Endothelial cell of umbilical vein (primary cell): Measurements from ENCODE around the gene EIF2AK3.

Source experiments
- CTCF ChIP-seq, 2 donors: IDR thresholded peaks; 1 replicate in 1 of 2; 2 replicates in 1 of 2; pipeline ENCODE4 v1.5.1; 2011; ENCODE audit warnings: low read length in 2 of 2, mild to moderate bottlenecking in 2 of 2, moderate library complexity in 2 of 2, control low read depth in 1 of 2, inconsistent platforms in 1 of 2, low read depth in 1 of 2; ENCODE audit not compliant: insufficient read depth in 1 of 2; ENCODE audit errors: extremely low read depth in 1 of 2
- EZH2 ChIP-seq: IDR thresholded peaks from 2 replicates; pipeline ENCODE4 v1.6.1; 2012; ENCODE audit warnings: borderline replicate concordance, low read depth, mild to moderate bottlenecking, moderate library complexity, low read length, inconsistent platforms; ENCODE audit not compliant: severe bottlenecking
- FOS ChIP-seq: IDR thresholded peaks from 2 replicates; pipeline ENCODE4 v1.6.1; 2011; ENCODE audit warnings: mild to moderate bottlenecking, low read length, moderate library complexity, borderline replicate concordance; ENCODE audit not compliant: insufficient read depth
- GATA2 ChIP-seq: IDR thresholded peaks from 2 replicates; pipeline ENCODE4 v1.7.0; 2011; ENCODE audit warnings: low read depth, mild to moderate bottlenecking, moderate library complexity, mixed read lengths, low read length; ENCODE audit not compliant: insufficient read length, insufficient read depth
- JUN ChIP-seq: IDR thresholded peaks from 2 replicates; pipeline ENCODE4 v1.6.1; 2011; ENCODE audit warnings: borderline replicate concordance, low read depth; ENCODE audit not compliant: insufficient read length, insufficient read depth
- MAX ChIP-seq: IDR thresholded peaks from 2 replicates; pipeline ENCODE4 v1.6.1; 2011; ENCODE audit not compliant: insufficient read depth, insufficient read length
- MYC ChIP-seq: IDR thresholded peaks from one replicate; pipeline ENCODE4 v1.6.1; 2011; ENCODE audit warnings: mild to moderate bottlenecking, low read depth, low read length
- POLR2A ChIP-seq: IDR thresholded peaks from 2 replicates; pipeline ENCODE4 v1.6.1; 2012; ENCODE audit warnings: low read depth, mild to moderate bottlenecking, control low read depth, low read length
- POLR2AphosphoS5 ChIP-seq: IDR thresholded peaks from 2 replicates; pipeline ENCODE4 v1.6.1; 2012; ENCODE audit warnings: low read depth, mild to moderate bottlenecking, control low read depth, low read length, moderate library complexity; ENCODE audit not compliant: insufficient read depth

GRCh38 chr2:88556026-88556425 is 71.2 kb downstream of the EIF2AK3 start:
- TF ChIP-seq CTCF (IDR thresholded peaks at IDR 0.05; ENCODE audit: extremely low read depth in 1 of 2, insufficient read depth in 1 of 2, low read depth in 1 of 2, low read length in 2 of 2) (no peak), POLR2A (no peak), POLR2AphosphoS5 (no peak), MAX (no peak), EZH2 (no peak), JUN (no peak), FOS (no peak), MYC (no peak), GATA2 (no peak)
